LNCaP clone FGC (cell line): ENCODE measurements around the gene TMEM140.
"Not testable (repeated sequence)": the region's sequence is repeated elsewhere in the genome, so short reads cannot be mapped to it uniquely, and the experiment has no call there.

Experiments
- DNase-seq: peaks from one replicate; pipeline ENCODE4 v3.0.0-alpha.2; 2011; ENCODE audit warnings: low read depth
- H3K4me3 ChIP-seq: 2 replicates; pipeline ENCODE4 v1.5.1; 2011; ENCODE audit warnings: mild to moderate bottlenecking, low read depth, low read length, control low read depth
- TF ChIP-seq, protein P1 (sequence below): IDR thresholded peaks from 2 replicates; pipeline ENCODE4 v1.5.1; 2012; ENCODE audit warnings: mild to moderate bottlenecking; ENCODE audit not compliant: control insufficient read depth, insufficient read depth; ENCODE audit errors: extremely low read depth

TMEM140 gene

DNA sequence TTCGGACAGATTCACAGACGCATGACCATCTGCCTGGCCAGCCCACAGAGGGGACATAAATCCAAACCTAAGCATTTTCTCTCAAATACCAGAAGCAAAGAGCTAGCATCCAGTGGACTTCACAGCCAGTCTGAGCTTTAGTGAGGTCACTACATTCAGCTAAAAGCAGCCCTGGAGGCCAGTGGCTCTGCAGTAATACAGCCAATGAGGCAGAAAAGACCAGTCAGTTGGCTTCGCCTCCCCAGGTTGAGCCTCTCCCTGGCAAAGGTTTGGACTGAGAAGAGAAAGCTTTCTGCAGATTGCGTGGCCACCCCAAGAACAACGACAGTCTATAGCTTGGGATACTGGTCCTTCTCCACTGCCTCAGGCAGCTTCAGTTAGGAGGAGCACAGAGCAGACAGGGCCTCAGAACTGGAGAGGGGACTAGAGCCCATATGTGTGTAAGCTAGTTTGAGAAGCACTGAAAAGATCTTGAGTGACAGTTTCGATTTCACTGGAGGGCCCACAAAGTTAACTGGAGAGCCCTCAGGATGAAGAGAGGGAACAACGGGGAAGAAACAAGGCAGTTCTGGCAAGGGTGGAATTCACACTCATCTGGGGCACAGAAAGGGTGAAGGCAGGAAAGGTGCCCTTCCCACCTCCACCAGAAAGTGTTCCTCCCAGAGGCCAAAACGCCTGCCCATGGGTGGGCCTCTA is 59.7 kb downstream of the TMEM140 start:
- no peak overlapping the region for H3K4me3 ChIP-seq
- no peak for DNase-seq
- TF ChIP-seq, protein P1, sequence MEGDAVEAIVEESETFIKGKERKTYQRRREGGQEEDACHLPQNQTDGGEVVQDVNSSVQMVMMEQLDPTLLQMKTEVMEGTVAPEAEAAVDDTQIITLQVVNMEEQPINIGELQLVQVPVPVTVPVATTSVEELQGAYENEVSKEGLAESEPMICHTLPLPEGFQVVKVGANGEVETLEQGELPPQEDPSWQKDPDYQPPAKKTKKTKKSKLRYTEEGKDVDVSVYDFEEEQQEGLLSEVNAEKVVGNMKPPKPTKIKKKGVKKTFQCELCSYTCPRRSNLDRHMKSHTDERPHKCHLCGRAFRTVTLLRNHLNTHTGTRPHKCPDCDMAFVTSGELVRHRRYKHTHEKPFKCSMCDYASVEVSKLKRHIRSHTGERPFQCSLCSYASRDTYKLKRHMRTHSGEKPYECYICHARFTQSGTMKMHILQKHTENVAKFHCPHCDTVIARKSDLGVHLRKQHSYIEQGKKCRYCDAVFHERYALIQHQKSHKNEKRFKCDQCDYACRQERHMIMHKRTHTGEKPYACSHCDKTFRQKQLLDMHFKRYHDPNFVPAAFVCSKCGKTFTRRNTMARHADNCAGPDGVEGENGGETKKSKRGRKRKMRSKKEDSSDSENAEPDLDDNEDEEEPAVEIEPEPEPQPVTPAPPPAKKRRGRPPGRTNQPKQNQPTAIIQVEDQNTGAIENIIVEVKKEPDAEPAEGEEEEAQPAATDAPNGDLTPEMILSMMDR = no peak

DNA sequence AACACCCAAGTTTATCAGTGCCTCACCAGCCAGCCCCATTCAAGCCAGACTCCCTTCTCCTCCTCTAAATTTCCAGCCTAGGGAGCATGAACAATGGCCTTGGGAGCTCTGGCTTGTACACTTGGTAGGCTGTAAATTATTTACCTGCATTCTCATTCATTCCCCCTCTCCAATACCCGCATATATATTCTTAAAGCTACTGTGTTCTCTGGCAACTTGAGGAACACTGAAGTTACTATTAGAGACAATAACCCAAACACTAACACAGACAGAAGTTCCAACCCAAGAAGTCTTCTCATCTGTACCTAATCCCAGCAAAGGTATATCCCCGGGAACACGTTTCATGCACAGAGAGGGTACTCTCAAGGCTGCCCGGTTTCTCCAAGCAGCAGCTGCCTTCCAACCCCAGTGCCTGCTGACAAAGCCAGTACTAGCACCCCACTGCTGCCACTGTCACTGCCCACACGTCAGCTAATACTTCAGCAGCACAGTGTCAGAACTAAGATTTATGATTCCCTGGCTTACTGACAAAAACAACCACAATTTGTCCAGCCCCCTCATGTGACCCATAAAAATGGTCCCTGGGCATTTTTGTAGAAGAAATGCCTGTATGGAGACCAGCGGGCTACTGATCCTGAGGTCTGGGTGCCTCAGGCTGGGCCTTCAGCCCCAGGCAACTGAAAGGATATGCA is 60.4 kb downstream of the TMEM140 start:
- no peak for DNase-seq
- TF ChIP-seq, protein P1 = no peak
- no peak overlapping the region for H3K4me3 ChIP-seq

DNA sequence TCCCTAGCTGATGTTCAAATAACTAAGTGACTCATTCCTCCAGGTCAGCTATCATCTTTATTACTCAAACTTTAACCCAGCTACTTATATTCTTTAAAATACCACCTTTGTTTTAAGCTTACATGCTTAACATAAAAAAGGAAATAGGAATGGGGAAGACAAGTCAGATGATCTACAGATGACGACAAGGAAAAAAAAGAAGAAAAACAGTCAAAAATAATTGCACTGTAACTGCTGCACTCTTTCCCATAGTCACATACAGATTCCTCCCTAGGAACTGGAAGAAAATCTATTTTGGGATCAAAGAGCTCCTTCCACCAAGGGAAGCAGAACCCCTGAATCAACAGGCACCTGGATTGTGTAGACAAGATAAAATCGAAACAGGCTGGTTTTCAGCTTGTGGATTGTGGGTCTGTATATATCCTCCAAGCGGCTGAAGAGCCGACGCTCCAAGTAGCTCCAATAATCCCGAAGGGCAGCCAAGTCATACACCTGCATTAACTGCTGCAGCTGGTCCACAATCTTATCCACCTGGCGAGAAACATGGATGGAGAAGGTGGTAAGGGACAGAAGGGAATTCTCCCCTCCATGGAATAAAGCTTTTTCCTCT is 61.5 kb downstream of the TMEM140 start:
- TF ChIP-seq, protein P1 = no peak
- no peak for DNase-seq
- H3K4me3 ChIP-seq = no peak overlapping the region

DNA sequence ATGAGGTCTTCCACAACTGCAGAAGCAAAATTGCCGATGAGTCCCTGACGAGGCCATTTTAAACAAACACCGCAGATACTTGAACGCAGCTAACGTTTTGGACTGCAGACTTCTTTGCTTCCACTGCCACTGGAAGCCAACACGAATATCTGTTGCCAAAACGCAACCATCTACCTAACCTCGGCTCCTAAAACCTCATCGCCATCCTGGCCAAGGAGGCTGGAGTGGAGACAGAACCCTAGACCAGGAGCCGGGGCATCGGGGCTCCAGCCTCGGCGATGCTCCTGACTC is 63.0 kb downstream of the TMEM140 start:
- DNase-seq = no peak
- H3K4me3 ChIP-seq = peak overlapping the region; percentile 79

DNA sequence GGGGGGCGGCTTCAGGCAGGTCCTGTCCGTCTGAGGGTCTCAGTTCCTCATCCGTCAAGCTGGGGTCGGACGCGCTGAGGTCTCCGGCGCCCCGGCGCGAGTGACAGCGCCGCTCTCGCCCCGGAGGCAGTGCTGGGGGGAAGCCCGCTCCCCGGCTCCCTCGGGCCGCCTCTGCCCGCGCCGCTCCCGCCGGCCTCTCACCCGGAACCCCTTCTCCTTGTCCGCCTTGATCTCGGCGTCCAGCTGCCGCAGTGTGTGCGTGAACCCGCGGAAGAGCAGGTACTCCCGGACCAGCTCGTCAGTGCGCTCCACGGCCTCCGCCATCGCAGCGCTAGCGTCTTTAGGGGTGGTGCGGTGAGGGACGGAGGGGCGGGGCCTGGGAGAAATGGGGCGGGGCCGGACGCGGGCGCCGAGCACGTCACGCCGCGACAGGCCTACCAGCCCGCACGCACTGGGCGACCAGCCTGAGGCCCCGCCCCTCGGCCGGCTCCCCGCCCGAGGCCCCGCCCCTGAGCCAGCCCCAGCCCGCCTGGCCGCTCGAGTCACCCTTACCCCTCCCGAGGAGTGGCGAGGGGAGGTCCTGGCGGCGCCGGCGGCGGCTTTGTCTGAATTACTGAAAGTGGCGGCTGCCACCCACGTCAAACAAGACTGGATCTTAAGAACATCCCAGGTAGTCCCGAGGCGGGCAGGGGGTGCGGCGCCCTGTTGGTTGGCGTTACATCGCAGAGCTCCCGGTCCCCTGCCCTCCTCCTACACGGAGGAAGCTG is 63.5 kb downstream of the TMEM140 start, which contains the start of gene WDR91:
TSS of gene WDR91 (minus strand) at position 348 of the 767 bp plus-strand sequence. CDS start at position 324, 24 bp downstream.
- TF ChIP-seq, protein P1 = no peak
- H3K4me3 ChIP-seq = peak within 1 kb of the TSS; percentile 79
- peak; percentile 52 for DNase-seq

More for the DNA sequence above, 63.0 kb downstream of the TMEM140 start:
- TF ChIP-seq, protein P1 = no peak

DNA sequence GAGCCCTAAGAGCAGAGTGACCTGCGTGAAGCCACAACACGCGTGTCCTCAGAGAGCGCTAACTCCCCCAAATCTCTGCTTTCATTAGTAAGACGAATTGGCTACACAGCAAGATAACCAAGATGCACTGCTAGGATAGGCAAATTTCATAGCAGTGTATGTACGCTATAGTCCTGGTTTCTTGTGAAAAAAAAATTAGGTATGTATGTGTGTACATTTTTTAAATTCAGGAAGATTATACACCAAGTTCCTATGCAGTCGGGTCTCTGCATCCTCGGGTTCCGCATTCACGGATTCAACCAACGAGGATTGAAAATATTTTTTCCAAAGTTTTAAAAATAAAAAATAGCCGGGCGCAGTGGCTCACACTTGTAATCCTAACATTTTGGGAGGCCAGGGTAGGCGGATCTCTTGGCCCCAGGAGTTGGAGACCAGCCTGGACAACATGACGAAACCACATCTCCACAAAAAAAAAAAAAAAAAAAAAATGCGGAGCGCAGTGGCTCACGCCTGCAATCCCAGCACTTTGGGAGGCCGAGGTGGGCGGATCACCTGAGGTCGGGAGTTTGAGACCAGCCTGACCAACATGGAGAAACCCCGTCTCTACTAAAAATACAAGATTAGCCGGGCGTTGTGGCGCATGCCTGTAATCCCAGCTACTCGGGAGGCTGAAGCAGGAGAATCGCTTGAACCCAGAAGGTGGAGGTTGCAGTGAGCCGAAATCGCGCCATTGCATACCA is 64.2 kb downstream of the TMEM140 start:
- peak overlapping the region; percentile 79 for H3K4me3 ChIP-seq
- DNase-seq = not testable (repeated sequence)

DNA sequence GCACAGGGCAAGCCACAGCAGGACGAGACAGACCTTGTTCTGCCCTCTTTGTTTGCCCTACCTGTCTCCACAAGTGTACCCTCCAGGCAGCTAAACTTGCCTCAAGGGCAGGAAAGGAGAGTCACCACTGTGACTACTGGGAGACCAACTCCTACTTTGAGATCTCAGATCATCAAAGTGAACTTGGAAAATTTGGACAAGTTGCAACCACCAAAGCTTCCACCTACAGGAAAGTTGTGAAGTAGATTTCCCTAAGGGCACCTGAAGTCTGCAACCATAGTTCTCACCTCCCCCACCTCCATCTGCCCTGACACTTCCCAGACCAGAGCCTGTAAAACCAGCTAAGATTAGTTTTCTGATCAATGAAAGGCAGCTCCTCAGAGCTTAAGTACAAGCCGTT is 66.0 kb downstream of the TMEM140 start:
- no peak overlapping the region for H3K4me3 ChIP-seq
- TF ChIP-seq, protein P1 = no peak
- DNase-seq = no peak
